Activated gamma-delta T cell treated with anti-CD3 and anti-CD28 coated beads, Interleukin-2, amount 50 U/mL, for 16 hours (primary cell): ENCODE results near the gene CARM1.
"Not testable (repeated sequence)": the region's sequence is repeated elsewhere in the genome, so short reads cannot be mapped to it uniquely, and the experiment has no call there.

Experiments
- DNase-seq: peaks from one replicate; pipeline ENCODE4 v3.0.0-alpha.2; 2020; ENCODE audit warnings: low read depth

Gene CARM1

DNA sequence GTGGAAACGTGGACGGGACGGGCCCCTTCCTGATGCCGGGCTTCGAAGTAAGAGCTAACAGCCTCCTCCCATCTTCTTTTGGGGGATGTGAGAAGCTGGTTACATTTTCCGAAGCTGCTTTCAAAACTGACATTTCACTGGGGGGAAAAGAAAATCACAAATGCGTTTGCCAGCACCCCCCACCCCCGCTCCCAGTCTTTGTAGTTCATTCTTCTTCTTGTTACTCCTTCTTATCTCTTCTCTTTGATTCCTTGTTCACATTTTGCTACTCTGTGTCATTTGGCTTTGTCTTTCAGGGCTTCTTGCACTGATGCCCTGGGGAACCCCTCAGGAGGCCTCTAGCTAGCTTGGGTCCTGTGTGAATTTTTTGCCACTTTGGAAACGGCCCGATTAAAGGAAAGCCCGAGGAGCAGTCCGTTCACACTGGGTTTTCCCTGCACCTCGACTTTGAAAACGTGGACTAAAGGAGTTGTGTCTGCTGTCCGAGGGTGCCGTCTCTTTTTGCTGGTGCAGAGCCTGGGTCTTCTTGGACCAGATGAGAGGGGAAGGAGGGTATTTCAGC, 1.3 kb downstream of the CARM1 start:
- no peak for DNase-seq

DNA sequence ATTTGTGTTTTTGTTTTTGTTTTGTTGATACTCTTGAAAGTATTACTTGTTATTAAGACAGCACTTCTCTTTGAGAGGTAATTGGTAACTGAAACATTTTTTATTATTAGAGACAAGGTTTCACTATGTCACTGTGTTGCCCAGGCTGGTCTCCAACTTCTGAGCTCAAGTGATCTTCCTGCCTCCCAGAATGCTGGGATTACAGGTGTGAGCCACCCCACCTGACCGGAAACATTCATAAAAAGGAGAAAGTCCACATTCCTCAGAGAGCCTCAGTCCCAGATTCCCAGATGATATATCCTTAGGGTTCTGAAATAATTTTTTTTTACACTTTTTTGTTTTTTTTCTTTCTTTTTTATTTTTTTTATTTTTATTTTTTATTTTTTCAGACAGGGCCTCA, 2.7 kb downstream of the CARM1 start:
- DNase-seq: no peak

DNA sequence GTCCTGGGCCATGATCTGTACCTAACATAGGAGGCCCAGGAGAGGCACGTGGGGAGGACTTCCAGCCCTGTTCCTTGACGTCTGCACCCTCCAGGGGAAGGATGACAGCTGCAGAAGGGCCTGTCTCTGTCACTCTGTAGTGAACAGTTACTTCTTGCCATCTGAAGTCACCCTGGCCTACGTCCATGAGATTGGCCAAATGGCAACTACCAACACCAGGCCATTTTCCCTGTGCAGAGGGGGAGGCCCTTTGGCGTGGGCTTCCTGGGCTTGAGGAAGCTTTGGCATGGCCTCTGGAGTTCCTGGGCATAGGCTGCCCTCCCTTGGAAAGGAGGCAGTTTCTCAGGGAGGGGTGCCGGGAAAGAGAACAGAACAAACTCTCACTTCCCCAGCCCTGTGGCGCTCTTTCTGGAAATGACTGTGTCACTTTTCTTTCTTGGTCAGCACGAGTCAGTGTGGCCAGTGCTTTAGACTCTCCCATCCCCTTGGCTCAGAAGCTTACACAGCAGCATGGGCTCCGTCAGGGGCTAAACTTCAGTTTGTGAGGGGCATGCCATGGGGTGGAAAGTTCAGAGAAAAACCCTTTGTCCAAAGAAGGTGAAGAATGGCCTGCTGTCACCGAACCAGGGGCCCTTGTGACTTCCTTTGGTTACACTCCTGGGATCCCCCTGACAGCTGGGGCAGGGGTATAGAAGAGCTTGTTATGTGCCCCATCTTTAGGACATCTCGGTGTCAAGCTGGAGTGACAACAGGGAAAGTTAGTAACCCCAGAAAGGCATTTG, 5.3 kb downstream of the CARM1 start:
- no peak for DNase-seq

DNA sequence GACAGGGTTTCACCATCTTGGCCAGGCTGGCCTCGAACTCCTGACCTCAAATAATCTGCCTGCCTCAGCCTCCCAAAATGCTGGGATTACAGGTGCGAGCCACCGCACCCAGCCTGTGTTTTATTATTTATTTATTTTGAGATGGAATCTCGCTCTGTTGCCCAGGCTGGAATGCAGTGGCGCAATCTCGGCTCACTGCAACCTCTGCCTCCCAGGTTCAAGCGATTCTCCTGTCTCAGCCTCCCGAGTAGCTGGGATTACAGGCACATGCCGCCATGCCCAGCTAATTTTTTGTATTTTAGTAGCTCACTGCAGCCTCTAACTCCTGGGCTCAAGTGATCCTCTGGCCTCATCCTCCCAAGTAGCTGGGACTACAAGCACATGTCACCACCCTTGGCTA, 6.3 kb downstream of the CARM1 start:
- DNase-seq: not testable (repeated sequence)

DNA sequence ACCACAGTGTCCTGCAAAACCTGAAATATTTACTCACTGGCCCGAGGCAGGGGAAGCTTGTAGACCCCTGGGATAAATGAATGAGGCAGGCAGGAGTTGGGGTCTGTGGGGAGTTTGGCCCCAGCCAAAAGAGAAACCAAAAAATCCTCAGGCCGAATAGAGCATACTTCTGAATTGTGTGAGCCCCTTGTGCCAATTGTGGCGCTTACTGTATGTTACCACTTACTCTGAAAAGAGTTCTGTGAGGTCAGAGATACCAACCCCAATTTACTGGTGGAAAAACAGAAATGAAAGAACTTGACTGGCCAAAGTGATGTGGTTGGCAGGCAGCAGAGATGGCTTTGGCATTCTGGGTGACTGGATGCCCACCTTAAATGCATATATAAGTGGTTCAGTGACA, 6.9 kb downstream of the CARM1 start:
- no peak for DNase-seq

DNA sequence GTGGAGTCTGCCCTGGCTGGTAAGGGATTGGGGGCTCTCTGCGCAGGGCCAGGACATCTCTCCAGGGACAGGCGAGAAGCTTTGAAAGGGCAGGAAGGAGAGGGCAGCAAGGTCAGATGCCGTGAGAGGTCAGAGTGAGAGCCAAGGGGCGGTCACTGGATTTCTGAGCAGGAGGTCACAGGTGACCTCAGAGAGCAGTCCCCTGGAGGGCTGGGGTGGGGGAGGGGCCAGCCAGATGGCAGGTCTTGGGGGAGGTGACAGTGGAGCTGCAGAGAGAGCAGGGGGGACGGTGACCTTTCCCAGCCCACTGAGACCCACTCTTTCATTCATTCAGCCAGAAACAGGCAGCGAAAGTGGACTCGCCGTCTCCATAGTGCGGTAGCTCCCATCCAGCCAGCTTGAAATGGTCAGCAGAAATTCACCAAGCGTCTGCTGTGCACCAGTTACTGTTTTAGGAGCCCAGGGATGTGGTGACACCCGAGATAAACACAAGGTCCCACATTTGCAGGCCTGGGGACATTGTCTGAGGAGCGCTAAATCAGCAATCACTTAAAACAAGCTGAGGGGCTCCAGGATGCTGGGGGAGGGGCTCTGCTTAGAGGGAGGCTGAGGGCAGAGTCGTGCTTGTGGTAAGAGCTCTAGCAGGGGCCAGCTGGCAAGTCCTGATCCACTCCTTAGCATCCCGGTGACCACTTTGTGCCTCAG, 10.2 kb downstream of the CARM1 start:
- no peak for DNase-seq

DNA sequence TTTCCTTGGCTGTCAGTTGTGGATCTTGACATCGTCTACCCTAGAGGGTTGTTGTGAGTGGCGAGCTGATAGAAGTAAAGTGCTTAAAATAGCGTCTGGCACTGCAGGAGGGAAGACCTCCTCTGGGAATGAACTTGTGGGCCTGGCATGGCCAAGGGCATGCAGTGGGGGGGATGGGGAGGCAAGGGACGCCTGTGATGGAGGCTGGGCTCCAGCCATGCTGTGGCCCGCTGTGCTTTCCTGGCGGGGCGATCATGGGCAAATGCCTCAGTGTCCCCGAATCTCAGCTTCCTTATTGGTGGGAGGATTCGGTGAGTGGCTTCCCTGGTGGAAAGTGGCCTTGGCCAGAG, 10.7 kb downstream of the CARM1 start:
- no peak for DNase-seq

DNA sequence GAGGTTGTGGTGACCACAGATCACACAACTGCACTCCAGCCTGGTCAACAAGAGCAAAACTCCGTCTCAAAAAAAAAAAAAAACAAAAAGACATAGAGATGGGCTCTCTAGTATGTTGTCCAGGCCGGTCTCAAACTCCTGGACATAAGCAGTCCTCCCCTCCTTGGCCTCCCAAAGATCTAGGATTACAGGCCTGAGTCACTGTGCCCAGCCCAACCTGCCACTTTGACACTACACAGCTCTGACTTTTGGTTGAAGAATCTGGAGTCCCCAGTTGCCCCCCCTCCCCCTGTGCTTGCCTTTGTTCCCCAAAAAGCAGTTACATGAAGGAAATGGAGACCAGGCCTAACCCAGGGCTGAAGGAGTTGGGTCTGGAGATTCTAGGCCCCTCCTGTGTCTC, 12.9 kb downstream of the CARM1 start:
- DNase-seq: no peak

DNA sequence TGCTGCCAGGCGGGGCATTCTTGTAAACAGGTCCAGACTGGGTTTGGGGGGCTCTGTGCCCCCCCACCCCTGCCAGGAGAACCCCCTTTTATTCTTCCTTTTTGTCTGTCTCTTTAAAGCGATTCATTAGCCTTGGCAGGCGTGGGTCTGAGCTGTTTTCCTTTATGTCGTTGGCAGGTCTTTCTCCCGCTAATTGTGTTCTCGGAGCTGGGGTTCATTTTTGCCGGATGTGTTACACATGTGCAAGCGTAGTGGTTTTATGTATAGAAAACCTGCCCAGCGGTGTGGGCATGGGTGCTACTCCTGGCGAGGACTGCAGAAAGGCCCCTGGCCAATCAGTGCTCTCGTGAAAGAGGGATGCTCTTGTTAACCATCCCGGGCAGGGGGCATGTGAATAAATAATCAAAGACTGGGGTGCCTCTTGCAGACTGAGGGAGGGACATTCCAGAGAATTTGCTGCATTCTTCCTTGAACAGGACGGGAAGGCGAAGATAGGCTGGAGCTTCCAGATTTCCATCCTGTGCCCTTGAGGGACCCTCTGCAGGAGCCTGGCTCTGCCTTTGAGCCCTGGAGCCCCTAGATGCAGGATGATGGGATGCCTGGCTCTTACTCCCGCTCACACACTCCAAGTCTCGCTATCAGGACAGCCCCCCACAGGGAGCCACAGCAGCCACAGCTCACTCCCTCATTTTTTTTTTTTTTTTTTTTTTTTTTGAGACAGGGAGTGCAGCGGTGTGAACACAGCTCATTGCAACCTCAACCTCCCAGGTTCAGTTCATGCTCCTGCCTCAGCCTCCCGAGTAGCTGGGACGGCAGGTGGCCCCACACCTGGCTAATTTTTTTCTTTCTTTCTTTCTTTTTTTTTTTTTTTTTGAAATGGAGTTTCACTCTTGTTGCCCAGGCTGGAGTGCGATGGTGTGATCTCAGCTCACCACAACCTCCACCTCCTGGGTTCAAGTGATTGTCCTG, 14.1 kb downstream of the CARM1 start:
- no peak for DNase-seq

DNA sequence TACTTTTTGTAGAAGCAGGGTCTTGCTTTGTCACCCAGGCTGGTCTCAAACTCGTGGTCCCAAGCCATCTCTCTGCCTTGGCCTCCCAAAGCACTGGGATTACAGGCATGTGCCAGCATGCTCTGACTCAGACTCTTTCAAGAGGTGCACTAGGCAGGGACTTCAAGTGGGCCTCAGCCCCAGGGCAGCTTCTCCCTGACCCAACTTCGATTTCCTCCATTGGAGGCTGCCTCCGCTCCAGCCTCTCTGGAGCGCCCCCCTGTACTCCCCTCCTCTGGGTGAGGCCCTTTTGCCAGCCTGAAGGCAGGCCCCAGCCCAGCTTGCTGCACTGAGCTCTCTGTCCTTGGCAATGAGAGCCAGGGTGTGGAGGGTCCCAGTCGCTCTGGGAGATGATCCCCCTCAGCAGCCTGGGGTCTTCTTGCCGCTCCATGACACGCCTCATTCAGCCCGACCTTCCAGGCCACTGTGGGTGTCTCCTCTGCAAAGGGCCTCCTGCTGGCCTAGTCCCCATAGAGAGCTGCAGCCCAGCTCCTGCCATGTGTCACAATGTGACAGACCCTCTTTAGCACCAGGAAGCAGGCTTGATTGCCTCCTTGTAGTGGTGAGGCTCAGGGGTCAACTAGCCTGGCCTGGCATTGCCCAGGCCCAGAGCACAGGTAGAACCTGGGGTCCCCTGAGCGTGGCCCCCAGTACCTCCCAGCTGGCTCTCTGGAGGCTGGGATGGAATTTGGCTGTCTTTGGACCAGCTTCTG, 16.4 kb downstream of the CARM1 start:
- no peak for DNase-seq

DNA sequence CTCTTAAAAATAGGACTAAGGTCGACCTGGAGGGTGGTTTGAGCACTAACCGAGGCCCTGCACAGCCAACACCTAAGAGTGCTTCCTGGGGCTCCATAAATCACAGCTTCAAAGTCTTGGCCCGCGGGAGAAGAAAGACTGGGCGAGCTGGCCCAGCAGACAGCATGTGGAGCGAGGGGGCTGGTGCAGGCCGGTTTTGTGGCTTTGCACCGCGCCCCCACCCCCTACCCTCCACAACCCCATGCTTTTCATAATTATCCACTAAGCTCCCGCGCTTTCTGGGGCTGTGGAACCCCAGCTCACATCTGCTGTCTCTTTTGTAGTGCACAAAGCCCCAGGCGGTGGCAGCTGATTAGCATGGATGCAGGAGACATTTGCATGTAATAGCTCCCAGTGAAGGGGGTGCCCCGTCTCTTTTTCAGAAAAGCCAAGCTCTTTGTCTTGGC, 17.1 kb downstream of the CARM1 start:
- DNase-seq: no peak

DNA sequence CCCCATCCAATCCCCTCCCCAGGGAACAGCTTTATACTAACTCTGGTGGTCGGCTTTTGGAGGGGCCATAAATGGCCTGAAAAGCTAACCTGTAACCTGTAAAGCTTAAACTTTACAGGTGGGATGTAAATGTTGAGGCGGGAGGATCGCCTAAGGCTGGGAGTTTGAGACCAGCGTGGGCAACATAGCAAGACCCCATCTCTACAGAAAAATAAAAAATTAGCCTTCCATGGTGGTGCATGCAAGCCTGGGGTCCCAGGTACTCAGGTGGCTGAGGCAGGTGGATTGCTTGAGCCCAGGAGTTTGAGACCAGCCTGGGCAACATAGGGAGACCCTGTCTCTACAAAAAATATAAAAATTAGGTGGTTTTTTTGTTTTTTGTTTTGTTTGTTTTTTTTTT, 18.5 kb downstream of the CARM1 start:
- no peak for DNase-seq

DNA sequence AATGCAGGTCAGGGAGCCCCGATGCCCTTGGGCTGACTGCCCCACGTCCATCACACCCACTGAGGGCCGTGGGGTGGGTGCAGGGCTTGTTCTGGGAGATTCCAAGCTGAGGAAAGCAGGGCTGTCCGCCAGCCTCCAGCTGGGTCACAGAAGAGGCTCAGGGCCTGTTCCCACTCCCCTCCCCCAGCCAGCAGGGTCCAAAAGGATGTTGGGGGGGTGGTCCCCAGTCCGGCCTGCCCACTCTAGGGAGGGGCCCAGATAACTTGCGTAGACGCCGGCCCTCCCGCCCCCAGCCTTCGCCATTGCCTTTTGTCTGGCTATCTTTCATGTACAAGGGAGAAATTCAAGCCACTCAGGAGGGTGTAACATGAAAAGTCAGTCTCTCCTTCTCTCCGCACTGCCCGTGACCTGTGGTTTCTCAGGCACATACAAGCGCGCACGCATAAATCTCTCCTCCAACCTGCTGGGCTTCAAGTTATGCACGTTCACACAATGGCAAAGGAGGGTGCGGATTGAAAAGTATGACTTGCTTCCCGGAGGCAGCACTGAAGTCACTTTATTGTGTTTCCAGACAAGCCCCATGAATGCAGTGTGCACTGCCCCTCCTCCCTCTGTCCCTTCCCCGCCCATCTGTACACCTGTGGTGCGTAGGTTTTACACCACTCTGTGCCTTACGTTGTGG, 20.2 kb downstream of the CARM1 start:
- no peak for DNase-seq

DNA sequence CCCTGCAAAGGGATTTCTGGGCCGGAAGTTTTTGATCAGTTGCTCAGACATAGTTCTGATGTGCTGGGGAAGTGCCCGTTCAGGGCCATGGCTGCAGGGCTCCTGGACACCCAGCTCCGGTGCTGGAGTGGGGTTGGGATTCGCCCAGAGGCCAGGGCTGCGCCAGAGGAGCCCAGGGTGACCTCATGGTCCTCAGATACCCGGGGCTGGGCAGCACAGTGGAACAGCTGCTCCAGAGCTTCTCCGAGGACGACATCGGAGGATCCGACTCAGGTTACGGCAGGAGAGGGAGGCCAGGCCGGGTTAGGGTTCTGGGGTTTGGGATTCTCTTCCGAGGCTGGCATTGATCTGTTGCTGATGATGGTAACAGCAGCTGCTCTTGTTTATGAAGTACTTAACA, 20.9 kb downstream of the CARM1 start:
- no peak for DNase-seq

DNA sequence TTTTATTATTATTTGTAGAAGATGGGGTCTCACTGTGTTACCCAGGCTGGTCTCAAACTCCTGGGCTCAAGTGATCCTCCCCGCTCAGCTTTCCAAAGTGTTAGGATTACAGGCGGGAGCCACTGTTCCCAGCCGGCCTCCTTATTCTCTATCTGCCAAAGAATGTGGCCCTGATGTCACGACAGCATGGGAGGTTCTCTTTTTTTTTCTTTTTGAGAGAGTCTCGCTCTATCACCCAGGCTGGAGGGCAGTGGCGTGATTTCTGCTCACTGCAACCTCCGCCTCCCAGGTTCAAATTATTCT, 23.5 kb downstream of the CARM1 start:
- no peak for DNase-seq

DNA sequence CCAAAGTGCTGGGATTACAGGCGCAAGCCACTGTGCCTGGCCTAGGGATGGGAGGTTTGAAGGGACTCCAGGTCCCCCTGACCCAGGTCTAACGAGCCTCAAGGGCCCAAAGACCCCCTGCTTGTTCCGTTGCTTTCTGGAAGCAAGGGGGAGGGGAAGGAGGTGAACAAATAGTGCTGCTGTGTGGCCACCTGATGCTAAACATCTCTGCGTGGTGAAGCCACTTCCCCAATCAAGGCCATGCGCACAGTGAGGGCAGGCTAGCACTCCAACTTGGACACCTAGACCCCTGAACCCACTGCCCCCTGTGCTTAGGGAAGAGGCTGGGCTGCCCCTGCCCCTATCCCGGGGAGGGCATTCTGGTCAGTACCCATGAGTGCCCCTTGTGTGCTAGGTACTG, 24.0 kb downstream of the CARM1 start:
- DNase-seq: no peak

DNA sequence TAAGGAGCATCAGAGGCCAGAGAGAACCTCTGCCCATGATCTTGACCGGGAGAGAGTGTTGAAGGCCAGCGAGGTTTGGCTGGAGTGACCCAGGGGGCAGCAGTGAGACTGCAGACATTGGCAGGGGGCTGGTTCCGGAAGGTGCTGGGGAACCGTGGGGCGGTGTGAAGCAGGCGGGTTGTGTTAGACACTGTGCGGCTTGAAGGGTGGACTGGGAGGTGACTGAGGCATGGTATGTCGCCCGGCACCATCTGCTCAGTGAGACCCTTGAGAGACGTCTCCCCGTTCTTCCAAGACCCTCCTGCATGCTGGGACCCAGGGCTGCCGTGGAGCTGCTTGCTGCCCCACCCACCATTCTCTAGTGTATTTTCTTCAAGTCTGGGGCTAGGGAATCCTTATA, 24.6 kb downstream of the CARM1 start:
- no peak for DNase-seq

DNA sequence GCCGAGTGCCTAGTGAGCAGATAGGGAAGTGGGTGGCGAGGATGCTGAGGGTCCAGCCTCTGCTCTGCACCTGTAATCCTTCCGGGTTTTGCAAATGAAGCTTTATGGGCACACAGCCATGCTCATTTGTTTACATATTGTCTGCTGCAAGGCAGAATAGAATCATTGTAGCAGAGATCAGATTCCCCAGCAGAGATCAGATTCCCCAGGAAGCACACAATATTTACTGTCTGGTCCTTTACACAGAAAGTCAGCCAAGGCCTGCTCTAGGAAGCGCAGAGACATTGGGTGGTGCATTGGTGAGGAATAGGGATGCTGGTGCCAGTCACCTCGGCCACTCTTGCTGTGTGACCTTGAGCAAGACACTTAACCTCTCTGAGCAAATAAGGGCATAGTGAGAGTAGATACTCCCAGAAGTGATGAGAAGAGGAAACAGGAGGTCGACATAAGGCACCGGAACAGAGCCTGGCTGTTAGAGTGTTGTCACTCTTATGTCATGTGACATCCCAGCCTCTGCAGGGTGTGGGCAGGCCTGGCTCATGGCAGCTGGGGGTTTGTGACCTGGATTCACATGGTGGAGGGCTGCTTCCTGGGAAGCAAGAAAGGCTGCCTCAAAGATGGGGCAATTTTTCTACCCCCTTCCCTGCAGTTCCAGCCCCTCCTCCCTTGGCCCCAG, 25.6 kb downstream of the CARM1 start:
- DNase-seq: no peak

DNA sequence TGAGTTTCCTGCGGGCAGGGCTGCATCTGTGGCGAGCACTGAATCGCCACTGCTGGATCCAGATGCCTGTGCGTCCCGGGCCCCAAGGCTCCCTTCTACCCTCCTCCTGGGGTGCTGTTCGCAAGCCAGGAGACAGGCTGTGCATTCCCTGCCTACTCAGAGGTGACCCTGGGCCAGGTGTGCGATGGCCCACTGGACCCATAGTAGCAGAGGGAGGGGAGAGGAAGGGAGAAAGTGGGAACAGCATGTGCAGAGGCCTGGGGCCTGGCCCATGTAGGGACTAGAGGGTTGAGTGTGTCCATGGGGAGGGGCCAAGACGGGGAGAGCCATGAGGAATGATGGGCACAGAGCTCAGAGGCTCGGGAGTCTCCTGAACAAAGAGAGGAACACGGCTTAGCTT, 27.3 kb downstream of the CARM1 start:
- DNase-seq: no peak

DNA sequence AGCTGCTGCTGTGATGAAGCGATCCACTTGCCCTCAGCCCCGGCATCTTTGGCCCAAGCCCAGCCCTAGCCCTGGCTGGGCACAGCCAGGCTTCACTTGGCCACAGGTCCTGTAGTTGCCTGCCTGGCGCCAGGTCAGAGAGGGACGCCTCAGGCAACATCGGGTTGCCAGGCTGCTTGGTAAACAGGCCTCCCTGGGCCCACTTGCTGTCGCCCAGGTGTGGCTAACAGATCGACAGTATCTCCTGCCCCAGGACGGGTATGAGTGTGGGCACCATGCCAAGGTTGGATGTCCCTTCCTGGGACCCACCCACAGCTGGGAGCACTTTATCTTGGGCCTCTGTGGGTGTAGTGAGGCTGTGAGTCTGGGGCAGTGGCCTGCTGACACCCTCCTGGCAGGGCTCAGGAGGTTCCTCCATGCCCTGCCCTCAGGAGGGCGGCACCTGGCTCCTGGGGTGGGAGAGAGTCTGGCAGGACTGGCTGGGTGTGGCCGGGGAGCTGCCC, 27.8 kb downstream of the CARM1 start:
- DNase-seq: no peak
